HG02798 (cell line): Measurements from ENCODE around the gene YPEL3.
A peak's percentile ranks its signal among the peaks of the same experiment; 100 is the strongest.

Experiments used
- ATAC-seq: cut with Tn5 transposase; IDR thresholded peaks from one replicate; pipeline ENCODE4 v1.9.1; 2021; ENCODE audit warnings: mild to moderate bottlenecking; ENCODE audit not compliant: unreplicated experiment, poor library complexity

Gene YPEL3

GRCh38 chr16:30053376-30054015, 42.5 kb downstream of the YPEL3 start:
- no peak for ATAC-seq

- peak; percentile 81 for ATAC-seq
These were observed 43.2 kb downstream of the YPEL3 start for GRCh38 chr16:30052671-30053372.

- ATAC-seq = no peak
These were observed 44.5 kb downstream of the YPEL3 start for GRCh38 chr16:30051518-30051917.

GRCh38 chr16:30049871-30050270, 46.1 kb downstream of the YPEL3 start:
- ATAC-seq = no peak

GRCh38 chr16:30046588-30046987, 49.4 kb downstream of the YPEL3 start:
- no peak for ATAC-seq

GRCh38 chr16:30046178-30046577, 49.8 kb downstream of the YPEL3 start:
- ATAC-seq = no peak
